HepG2 (cell line): ENCODE measurements around the gene HNRNPL. TPM values are rescaled to one million over a fixed set of nuclear protein-coding genes. Genes with fewer than 3 reads are reported as not detected.
A peak's percentile ranks its signal among the peaks of the same experiment; 100 is the strongest.

Source experiments
- ASH2L ChIP-seq: fragments of 300-600, 200-600 bp; sonication (generic); IDR thresholded peaks from 2 replicates; pipeline ENCODE4 v1.7.0; 2017; ENCODE audit warnings: low read depth, mild to moderate bottlenecking, moderate library complexity, mixed read lengths, low read length; ENCODE audit not compliant: insufficient read length
- CREB1 ChIP-seq, 2 experiments: fragments of 450-650 bp in 1 of 2; IDR thresholded peaks; 2 replicates each; pipeline ENCODE4 v1.6.1; 2016 to 2017; ENCODE audit warnings: control low read depth in 1 of 2, mild to moderate bottlenecking in 1 of 2, missing compliant biosample characterization in 1 of 2, missing genetic modification characterization in 1 of 2
- CREM ChIP-seq, 2 experiments: sonication (generic) in 1 of 2; formaldehyde crosslinking in 1 of 2; IDR thresholded peaks; 2 replicates each; pipeline versions ENCODE4 v1.4.0 to v1.6.1; 2016 to 2020; ENCODE audit warnings: antibody characterized with exemption in 1 of 2, mild to moderate bottlenecking in 1 of 2, missing genetic modification reagents in 1 of 2
- EP300 ChIP-seq, 3 experiments: sonication (generic) in 1 of 3; formaldehyde crosslinking in 1 of 3; IDR thresholded peaks; 2 replicates each; pipeline versions ENCODE4 v1.5.1 to v1.6.1; 2011 to 2020; ENCODE audit warnings: low read depth in 2 of 3, low read length in 2 of 3, borderline replicate concordance in 1 of 3, improper control_type of control experiment in 1 of 3, mild to moderate bottlenecking in 1 of 3, missing genetic modification reagents in 1 of 3, moderate library complexity in 1 of 3
- GTF3A ChIP-seq: sonication (generic); formaldehyde crosslinking; conservative IDR thresholded peaks from 2 replicates; pipeline ENCODE4 v1.4.0; 2020; ENCODE audit warnings: mild to moderate bottlenecking, missing genetic modification reagents
- IRX3 ChIP-seq: sonication (generic); formaldehyde crosslinking; IDR thresholded peaks from 2 replicates; pipeline ENCODE4 v1.8.1; 2023; ENCODE audit warnings: mild to moderate bottlenecking, low read depth, missing genetic modification reagents, borderline replicate concordance
- PAWR ChIP-seq: sonication (generic); formaldehyde crosslinking; IDR thresholded peaks from 2 replicates; pipeline ENCODE4 v1.4.0; 2020; ENCODE audit warnings: missing genetic modification reagents, mild to moderate bottlenecking, borderline replicate concordance
- POGZ ChIP-seq: sonication (generic); formaldehyde crosslinking; IDR thresholded peaks from 2 replicates; pipeline ENCODE4 v1.4.0; 2020; ENCODE audit warnings: mild to moderate bottlenecking, missing genetic modification reagents
- SCMH1 ChIP-seq: sonication (generic); formaldehyde crosslinking; IDR thresholded peaks from 2 replicates; pipeline ENCODE4 v1.9.0; 2021; ENCODE audit warnings: missing genetic modification reagents, mild to moderate bottlenecking, borderline replicate concordance
- SIN3B ChIP-seq: fragments of 150-350 bp; IDR thresholded peaks from 2 replicates; pipeline ENCODE4 v1.6.1; 2014; ENCODE audit warnings: low read length
- SPEN ChIP-seq: sonication (generic); formaldehyde crosslinking; IDR thresholded peaks from 2 replicates; pipeline ENCODE4 v1.5.1; 2020; ENCODE audit warnings: low read depth, mild to moderate bottlenecking, missing genetic modification reagents
- THAP11 ChIP-seq: IDR thresholded peaks from 2 replicates; pipeline ENCODE4 v1.6.1; 2016; ENCODE audit warnings: missing biosample characterization, missing genetic modification reagents
- ZBTB3 ChIP-seq: sonication (generic); formaldehyde crosslinking; IDR thresholded peaks from 2 replicates; pipeline ENCODE4 v1.4.0; 2020; ENCODE audit warnings: low read depth, mild to moderate bottlenecking, moderate library complexity, missing genetic modification reagents, borderline replicate concordance
- ZFP90 ChIP-seq: sonication (generic); formaldehyde crosslinking; IDR thresholded peaks from 2 replicates; pipeline ENCODE4 v1.8.0; 2022; ENCODE audit warnings: missing genetic modification reagents, mild to moderate bottlenecking, inconsistent platforms, borderline replicate concordance
- ZNF160 ChIP-seq: sonication (generic); formaldehyde crosslinking; IDR thresholded peaks from 2 replicates; pipeline ENCODE4 v1.8.0; 2022; ENCODE audit warnings: mild to moderate bottlenecking, inconsistent platforms, missing genetic modification reagents
- ZNF282 ChIP-seq: fragments of 450-650 bp; IDR thresholded peaks from 2 replicates; pipeline ENCODE4 v1.6.1; 2018; ENCODE audit not compliant: partially characterized antibody
- ZNF292 ChIP-seq: sonication (generic); formaldehyde crosslinking; IDR thresholded peaks from 2 replicates; pipeline ENCODE4 v1.8.1; 2022; ENCODE audit warnings: mild to moderate bottlenecking, low read depth, missing genetic modification reagents, borderline replicate concordance
- ZNF441 ChIP-seq: sonication (generic); formaldehyde crosslinking; IDR thresholded peaks from 2 replicates; pipeline ENCODE4 v1.7.0; 2021; ENCODE audit warnings: missing genetic modification reagents, borderline replicate concordance
- ZSCAN22 ChIP-seq: sonication (generic); formaldehyde crosslinking; IDR thresholded peaks from 2 replicates; pipeline ENCODE4 v1.4.0; 2020; ENCODE audit warnings: mild to moderate bottlenecking, missing genetic modification reagents
- polyA plus RNA-seq, 8 experiments: library from polyadenylated mRNA; depleted of rRNA in 3 of 8; stranded (reverse) in 7 of 8; unstranded in 1 of 8; fragments of >200 nt; fragmentation: Illumina TruSeq in 4 of 8; extraction: Trizol in 4 of 8; gene quantifications; 2 replicates each; pipeline versions ENCODE4 v1.2.1 to v1.2.3, GENCODE V29; 2011 to 2016; ENCODE audit warnings: low read depth in 4 of 8, missing spikeins in 1 of 8, mixed read lengths in 1 of 8; ENCODE audit not compliant: insufficient read depth in 1 of 8
- total RNA-seq, 5 experiments: library from RNA; depleted of rRNA; stranded (reverse); fragments of >200 nt; fragmentation: Illumina TruSeq; extraction: Trizol; gene quantifications; 2 replicates each; pipeline ENCODE4 v1.2.3, GENCODE V29; 2016; ENCODE audit warnings: low read depth in 1 of 5
- TF ChIP-seq, protein P1 (sequence below): sonication (generic); formaldehyde crosslinking; conservative IDR thresholded peaks from 2 replicates; pipeline ENCODE4 v1.4.0; 2020; ENCODE audit warnings: missing genetic modification reagents
- TF ChIP-seq, protein P2 (sequence below): sonication (generic); formaldehyde crosslinking; IDR thresholded peaks from 2 replicates; pipeline ENCODE4 v1.4.0; 2020; ENCODE audit warnings: mild to moderate bottlenecking, missing genetic modification reagents, borderline replicate concordance
- TF ChIP-seq, protein P3 (sequence below): sonication (generic); formaldehyde crosslinking; IDR thresholded peaks from 2 replicates; pipeline ENCODE4 v1.5.1; 2020; ENCODE audit warnings: missing genetic modification reagents, mild to moderate bottlenecking, borderline replicate concordance

Gene HNRNPL
- total and polyA plus RNA-seq, 2 of the 13 experiments (the other 11 are each of a cell fraction or from before 2014, with no cell fraction given) = 156 to 278 TPM

DNA sequence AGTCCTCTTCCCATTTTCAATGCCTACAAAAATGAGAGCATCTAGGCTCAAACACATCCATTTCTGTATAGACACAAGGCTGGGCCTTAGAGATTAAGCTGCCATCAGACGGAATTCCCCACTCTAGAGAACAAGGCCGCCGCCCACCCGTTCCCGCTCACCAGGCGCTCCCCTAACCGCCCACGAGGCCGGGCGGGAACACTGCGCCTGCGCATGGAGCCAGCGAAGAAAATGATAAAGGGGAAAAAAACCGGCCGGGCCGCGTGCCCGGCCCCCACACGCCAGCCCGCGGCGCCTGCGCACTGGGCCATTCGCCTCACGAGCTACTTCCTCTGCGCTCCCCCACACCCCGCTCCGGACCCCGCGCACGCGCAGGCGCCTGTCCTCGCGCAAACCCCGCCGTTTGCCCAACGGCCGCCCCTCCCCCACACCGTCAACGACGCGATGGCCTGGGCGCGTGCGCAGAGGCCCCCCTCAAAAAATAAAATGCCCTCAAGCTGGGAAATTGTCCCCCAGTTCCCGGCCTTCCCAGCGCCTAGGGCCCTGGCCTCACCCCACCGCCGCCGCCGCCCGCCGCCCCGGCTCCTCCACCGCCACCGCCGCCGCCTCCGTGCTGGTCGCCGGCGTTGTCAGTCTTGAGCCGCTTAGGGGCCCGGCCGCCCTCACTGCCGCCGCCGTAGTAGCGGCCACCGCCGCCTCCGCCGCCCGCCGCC is 483 bp downstream of the HNRNPL start (continued):
- TF ChIP-seq ZNF282 (no peak), PAWR (CRISPR knock-in tag) (no peak), EP300 (IDR thresholded peaks at IDR 0.05; ENCODE audit: low read depth in 2 of 2, low read length in 2 of 2) (no peak; a peak in 1 of 4 replicates), EP300 (CRISPR knock-in tag; IDR thresholded peaks at IDR 0.05; ENCODE audit: borderline replicate concordance) (no peak), ZNF292 (CRISPR knock-in tag) (no peak), IRX3 (CRISPR knock-in tag) (peak; percentile 85; the same call in 1 of the 2 replicates), ZNF160 (CRISPR knock-in tag) (no peak), ZBTB3 (CRISPR knock-in tag) (no peak), ZFP90 (CRISPR knock-in tag) (no peak), CREB1 (IDR thresholded peaks at IDR 0.05) (peak; percentile 9; the same call in 1 of the 2 replicates), CREB1 (CRISPR knock-in tag; IDR thresholded peaks at IDR 0.05) (no peak), CREM (IDR thresholded peaks at IDR 0.05) (no peak), CREM (CRISPR knock-in tag; IDR thresholded peaks at IDR 0.05) (no peak), THAP11 (CRISPR knock-in tag) (peak; percentile 55; the same call in 1 of the 2 replicates), ZNF441 (CRISPR knock-in tag) (peak; percentile 45; the same call in 1 of the 2 replicates), SPEN (CRISPR knock-in tag) (no peak; the same call in 1 of the 2 replicates), GTF3A (CRISPR knock-in tag) (no peak), ZSCAN22 (CRISPR knock-in tag) (no peak), SIN3B (no peak), SCMH1 (CRISPR knock-in tag) (no peak), ASH2L (peak; percentile 81), POGZ (CRISPR knock-in tag) (no peak)
- TF ChIP-seq, protein P1, sequence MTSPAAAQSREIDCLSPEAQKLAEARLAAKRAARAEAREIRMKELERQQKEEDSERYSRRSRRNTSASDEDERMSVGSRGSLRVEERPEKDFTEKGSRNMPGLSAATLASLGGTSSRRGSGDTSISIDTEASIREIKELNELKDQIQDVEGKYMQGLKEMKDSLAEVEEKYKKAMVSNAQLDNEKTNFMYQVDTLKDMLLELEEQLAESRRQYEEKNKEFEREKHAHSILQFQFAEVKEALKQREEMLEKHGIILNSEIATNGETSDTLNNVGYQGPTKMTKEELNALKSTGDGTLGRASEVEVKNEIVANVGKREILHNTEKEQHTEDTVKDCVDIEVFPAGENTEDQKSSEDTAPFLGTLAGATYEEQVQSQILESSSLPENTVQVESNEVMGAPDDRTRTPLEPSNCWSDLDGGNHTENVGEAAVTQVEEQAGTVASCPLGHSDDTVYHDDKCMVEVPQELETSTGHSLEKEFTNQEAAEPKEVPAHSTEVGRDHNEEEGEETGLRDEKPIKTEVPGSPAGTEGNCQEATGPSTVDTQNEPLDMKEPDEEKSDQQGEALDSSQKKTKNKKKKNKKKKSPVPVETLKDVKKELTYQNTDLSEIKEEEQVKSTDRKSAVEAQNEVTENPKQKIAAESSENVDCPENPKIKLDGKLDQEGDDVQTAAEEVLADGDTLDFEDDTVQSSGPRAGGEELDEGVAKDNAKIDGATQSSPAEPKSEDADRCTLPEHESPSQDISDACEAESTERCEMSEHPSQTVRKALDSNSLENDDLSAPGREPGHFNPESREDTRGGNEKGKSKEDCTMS (CRISPR knock-in tag) = no peak
- TF ChIP-seq, protein P2, sequence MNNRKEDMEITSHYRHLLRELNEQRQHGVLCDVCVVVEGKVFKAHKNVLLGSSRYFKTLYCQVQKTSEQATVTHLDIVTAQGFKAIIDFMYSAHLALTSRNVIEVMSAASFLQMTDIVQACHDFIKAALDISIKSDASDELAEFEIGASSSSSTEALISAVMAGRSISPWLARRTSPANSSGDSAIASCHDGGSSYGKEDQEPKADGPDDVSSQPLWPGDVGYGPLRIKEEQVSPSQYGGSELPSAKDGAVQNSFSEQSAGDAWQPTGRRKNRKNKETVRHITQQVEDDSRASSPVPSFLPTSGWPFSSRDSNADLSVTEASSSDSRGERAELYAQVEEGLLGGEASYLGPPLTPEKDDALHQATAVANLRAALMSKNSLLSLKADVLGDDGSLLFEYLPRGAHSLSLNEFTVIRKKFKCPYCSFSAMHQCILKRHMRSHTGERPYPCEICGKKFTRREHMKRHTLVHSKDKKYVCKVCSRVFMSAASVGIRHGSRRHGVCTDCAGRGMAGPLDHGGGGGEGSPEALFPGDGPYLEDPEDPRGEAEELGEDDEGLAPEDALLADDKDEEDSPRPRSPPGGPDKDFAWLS = no peak
- TF ChIP-seq, protein P3, sequence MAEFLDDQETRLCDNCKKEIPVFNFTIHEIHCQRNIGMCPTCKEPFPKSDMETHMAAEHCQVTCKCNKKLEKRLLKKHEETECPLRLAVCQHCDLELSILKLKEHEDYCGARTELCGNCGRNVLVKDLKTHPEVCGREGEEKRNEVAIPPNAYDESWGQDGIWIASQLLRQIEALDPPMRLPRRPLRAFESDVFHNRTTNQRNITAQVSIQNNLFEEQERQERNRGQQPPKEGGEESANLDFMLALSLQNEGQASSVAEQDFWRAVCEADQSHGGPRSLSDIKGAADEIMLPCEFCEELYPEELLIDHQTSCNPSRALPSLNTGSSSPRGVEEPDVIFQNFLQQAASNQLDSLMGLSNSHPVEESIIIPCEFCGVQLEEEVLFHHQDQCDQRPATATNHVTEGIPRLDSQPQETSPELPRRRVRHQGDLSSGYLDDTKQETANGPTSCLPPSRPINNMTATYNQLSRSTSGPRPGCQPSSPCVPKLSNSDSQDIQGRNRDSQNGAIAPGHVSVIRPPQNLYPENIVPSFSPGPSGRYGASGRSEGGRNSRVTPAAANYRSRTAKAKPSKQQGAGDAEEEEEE = no peak
